ENCODE results near the gene ATXN3L.

DNA sequence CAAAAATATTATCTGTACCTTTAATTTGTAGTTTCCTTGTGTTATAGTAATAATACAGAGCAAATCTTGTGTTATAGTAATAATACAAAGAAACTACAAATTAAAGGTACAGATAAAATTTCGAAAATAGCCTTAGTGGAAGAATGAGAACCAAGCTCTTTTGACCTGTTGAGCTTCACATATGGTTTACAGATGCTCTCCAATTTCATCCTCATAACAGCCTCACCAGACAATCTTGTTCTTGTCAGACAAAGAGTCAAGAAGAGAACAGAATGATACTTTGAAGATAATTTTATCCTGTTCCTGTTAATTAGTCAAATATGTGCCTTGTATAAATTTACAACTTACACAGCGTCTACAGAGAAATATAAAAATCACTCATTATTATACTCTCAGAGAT is 12.8 kb downstream of the ATXN3L start:
- TF ChIP-seq EP300 (IDR thresholded peaks at IDR 0.05; ENCODE audit: low read depth), result no peak
- no peak for TF ChIP-seq CTCF (IDR thresholded peaks at IDR 0.05)
